GM18873 (cell line): ENCODE data around the gene ATOH8.

ENCODE experiments used
- ATAC-seq: cut with Tn5 transposase; IDR thresholded peaks from one replicate; pipeline ENCODE4 v1.9.1; 2021; ENCODE audit warnings: mild to moderate bottlenecking, moderate library complexity, moderate number of reproducible peaks; ENCODE audit not compliant: unreplicated experiment, low FRiP score

The ATOH8 gene

DNA sequence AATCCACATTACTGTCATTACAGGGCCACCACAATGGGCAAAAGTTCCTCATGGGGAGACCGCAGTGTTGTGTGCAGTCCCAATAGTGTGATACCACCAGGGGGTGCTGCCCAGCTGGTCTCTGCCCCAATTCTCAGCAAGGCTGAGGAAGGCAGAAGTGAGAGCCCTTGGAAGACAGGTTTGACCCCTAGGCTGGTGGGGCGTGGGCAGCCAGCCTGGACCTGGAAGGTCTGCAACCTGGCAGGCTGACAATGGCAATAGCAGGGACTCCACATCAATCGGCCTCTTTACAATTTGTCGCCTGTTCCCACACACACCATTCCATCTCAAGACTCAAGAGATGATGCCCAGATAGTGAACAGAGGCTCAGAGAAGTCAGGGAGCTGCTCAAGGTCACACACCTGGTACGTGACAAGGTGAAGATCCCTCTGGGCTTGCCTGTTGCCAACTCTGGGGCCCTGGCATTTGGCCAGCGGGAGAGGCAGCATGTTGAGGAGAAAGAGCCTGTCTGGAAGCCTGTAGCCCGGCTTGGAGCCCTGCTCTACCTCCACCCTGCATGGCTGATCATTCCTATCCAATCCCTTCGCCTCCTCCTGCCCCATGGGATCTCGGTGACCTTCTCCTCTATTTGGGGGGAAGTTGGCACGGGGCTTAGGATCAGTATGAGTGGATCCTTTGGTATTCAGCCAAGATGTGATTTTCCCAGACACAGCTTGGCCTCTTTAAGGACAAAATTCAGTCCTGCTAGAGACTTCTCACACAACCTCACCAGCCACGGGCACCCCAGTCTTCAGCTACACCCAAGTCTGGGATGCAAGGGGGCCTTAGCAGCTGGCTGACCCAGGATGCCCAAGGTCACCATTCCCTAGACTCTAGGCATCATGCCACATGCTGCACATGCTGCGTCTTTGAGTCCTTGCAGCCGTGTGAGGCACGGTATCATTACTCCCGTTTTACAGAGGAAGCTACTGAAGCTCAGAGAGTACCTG, 2.9 kb upstream of the ATOH8 start:
- no peak for ATAC-seq

DNA sequence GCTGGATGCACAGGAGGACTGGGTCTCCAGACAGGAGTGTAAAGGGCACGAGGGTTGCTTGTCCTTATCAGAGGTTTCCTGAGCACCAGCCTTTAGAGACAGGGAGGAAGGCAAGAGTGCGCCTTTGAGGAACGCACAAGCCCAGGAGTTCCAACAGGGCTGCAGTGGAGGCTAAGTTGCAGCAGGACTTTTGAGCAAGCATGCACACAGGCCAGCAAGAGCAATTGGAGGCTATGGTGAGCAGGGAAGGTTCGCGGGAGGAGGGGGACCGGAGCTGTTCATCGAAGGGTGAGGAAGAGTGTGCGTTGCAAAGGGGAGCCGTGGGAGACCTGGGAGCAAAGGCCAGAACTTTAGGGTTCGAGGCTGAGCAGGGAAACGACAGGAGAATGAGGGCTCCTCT, 2.2 kb upstream of the ATOH8 start:
- ATAC-seq, result no peak

DNA sequence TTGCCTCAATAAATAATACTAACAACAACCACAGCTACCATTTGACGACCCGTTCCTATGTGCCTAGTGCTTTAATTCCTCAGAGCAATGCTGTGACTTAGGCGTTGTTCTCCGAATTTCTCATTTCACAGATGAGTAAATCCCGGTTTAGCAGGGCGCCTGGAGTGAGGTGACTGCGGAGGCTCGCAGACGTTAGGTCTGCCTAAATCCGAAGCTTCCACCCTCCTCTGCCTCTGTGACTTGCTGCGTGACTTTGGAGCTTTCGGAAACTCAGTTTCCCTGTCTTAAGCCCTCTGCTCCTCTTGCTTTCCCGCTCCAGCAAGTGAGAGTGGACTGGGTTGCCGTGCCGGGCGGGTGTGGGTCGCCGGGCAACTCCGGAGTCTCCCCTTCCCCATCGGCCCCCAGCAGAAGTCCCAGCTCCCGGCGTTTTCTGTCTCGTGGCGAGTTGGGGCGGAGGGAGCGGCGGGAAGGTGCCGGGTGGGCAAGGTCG, 711 bp upstream of the ATOH8 start:
- ATAC-seq, result no peak

DNA sequence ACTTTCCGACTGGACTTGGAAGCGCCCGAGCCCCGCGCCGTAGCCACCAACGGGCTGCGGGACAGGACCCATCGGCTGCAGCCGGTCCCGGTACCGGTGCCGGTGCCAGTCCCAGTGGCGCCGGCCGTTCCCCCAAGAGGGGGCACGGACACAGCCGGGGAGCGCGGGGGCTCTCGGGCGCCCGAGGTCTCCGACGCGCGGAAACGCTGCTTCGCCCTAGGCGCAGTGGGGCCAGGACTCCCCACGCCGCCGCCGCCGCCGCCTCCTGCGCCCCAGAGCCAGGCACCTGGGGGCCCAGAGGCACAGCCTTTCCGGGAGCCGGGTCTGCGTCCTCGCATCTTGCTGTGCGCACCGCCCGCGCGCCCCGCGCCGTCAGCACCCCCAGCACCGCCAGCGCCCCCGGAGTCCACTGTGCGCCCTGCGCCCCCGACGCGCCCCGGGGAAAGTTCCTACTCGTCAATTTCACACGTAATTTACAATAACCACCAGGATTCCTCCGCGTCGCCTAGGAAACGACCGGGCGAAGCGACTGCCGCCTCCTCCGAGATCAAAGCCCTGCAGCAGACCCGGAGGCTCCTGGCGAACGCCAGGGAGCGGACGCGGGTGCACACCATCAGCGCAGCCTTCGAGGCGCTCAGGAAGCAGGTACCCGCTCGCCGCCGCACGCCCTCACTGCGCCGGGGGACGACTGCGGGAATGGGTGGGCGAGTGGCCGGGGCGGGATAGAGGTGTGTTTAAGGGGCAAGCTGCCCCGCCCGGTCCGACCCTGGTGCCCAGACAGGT, 713 bp downstream of the ATOH8 start:
- ATAC-seq, result no peak

DNA sequence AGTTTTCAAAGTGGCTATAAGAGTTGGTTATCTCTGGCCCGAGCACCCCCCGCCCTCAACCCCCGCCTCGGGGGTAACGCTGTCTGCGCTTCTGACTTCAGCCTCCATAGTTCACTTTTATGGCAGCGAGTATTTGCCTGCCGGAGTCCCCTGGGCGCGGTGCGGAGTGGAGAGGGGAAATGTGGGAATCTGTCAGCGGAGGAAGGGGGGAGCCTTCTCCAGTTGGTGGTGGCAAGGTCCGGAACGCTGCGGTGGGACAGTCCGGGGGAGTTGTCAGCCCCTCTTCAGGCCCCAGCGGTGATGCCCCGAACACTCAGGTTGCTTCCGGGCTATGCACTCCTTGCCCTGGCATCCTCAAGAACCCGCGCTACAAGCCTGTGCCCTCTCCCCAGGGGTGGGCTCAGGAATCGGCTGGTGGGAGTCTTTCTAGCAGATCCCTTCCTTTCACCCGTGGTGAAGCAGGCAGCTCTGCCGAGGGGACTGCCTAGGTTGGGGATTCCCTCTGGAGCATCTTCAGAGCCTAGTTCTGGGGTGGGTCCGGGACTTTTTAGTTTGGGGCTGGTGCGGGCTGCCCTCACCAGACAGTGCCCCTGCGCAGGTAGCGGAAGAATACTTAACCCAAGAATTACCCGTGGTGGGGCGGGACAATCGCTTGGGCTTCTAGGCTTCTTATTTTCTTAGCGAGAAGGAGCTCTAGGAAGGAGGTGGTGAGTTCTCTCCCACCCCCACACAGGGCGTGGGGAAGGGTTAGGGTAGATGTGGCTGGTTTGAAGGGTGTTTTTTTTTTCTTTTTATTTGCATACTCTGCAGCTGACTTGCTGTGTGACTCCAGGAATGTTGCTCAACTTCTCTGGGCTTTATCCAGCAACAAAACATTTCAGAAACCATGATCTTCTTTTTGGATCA, 1.6 kb downstream of the ATOH8 start:
- no peak for ATAC-seq

DNA sequence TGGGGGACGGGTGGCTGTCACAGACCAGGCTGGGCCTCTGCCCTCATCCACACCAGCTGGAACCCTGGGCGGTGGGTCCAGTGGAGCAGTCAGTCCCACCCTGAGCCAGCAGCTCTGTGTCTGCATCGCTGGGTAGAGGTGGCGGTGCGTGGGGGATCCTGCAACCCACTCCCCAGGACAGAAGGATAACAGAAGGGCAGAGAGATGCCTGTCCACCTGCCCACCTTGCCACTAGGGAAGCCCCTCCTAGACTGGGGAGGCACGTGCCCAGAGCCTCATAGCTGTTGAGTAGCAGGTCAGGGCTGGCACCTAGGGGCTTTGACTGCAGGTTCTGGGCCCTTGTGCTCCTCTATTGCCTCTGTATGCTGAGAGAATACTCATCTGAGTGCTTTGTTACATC, 2.4 kb downstream of the ATOH8 start:
- ATAC-seq, result no peak

DNA sequence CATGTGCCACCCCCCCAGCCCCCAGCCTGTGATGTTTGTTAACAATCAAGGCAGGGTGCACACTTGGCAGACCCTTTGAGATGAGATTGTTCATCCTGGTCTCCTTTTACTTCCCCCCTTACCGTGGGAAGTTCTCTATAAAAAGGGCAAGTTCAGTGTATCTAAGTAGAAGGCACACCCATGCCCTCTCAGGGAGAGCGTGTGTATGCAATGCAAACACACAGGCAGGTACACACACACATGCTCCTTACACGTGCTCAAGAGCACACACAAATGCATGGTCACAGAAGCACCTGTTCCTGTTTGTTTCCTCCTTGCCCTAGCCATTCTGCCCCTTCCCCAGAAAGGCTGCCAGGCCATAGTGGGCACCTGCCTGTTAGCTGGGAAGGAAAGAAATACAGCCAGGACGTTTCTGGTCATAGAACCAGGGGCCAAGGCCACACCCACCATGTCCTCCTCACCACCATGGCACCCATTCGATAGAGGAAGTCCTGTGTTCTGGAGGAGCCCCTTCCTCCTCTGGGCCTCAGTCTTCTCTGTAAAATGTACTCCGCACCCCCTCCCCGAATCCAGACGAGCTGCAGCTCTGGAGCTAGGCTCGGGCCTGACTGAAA, 3.1 kb downstream of the ATOH8 start:
- no peak for ATAC-seq

DNA sequence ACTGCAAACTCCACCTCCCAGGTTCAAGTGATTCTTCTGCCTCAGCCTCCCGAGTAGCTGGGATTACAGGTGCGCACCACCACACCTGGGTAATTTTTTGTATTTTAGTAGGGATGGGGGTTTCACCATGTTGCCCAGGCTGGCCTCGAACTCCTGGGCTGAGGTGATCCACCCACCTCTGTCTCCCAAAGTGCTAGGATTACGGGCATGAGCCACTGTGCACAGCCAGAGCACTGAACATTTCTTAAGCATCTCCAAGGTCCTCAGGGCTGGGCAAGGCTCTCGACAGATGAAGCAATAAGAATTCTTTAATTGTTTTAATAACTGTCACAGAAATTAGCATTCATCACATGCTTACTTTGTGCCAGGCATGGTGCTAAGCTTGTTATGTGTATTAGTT, 4.1 kb downstream of the ATOH8 start:
- no peak for ATAC-seq

DNA sequence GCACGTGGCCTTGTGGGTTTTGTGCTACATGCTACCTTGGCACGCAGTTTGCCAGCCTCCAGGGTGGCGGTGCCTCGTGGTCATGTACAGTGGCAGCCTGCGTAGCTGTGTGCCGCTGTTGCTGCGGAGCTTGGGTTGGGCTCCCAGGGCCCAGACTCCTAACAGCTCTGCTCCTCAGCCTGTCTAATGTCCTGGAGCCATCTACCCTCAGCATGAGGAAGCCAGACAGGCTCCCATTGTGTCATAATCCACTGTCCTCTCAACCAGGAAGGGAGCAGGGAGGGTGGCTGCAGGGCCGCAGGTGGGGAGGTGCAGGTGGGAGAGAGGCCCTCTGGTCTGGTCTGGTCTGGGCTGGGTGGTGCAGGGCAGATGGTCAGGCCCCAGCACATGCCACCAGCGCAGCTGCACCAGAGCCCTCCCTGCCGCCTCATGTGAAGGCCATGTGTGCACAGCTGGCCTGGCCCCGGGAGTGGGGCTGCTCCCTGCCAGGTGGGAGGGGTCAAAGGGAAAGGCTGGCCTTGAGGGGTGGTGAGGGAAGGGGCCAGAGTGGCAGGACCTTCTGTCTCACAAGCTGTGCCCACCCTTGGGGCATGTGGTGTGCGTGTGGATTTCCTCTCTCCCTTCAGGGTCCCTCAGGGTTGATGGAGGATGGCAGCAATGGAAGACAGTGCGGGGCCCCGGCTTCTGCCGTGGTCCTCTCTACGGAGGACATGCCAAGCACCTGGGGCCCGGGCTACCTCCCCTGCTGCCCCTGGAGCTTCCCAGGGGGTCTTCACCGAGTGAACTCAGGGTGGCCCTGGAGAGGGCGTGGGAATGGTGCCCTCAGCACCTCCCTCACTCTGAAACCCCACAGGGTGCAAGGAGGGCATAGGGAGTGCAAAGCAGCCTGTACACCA, 4.8 kb downstream of the ATOH8 start:
- ATAC-seq, result no peak

DNA sequence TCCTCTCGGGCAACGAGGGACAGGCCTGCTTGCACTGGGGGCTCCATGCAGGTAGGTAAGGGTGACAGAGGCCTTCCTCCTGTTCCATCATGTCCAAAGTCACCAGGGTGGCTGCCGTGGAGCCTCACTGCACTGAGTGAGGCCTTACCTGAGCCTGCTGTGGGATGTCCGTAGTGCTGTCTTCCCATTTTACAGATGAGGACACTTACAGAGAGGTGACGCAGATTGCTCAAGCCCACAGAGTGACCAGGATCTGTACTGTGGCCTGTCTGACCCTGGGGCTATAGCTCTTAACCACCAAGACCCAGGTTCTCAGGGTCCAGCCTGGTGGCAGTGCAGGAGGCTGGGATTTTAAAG, 5.4 kb downstream of the ATOH8 start:
- ATAC-seq, result no peak

DNA sequence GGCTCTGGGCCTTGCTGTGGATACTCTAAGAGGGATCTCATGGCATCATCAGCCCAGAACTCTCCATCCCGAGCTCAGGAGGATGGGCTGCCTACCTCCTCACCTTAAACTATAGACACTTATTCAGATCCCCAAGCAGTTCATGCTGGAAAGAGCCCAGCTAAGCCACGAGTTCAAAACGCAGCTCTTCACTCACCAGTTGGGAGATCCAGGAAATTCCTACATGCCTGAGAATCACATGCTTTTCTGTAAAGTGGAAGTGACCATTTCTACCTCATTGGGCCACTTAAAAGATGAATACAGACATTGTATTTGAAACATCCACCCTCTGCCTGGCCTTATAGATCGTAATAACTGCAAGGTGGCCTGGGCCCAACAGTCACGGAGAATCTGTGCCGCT, 6.6 kb downstream of the ATOH8 start:
- no peak for ATAC-seq

DNA sequence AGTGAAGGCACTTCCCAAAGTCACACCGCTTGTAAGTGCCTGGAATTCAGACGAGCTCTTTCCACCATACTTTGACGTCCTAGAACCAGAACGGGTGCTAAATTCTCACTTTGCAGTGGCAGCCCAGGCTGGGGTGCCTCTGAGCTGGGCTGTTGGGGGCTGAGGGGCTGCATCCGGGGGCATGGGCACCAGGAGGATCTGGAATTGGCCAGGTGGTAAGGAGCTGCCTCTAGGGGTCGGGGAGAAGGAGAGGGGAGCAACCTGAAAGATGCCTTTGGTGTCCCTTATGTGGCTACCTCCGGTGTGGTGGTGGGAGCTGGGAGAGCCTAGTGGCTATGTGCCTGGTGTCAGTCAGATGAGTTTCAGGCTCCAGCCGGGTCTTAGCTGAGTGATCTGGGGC, 7.1 kb downstream of the ATOH8 start:
- ATAC-seq, result no peak

DNA sequence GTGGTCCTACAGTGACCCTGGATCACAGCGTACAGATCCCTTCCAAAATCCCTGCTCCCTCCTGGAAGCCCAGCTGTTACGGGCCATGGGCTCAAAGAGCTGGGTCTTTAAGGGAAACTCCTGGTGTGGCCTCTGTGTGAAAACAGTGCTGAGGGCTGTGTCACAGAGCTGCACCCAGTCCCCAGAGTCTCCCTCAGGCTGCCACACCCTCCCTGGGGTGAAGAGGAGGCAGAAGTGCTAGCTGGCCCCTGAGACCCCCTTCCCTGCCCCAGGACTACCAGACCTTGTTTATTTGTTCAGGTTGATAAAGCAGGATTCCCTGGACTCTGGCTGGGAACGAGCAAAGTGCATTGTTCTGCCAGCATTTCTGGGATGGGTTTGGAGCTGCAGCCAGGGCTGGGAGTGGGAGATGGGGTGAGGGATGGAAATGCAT, 7.7 kb downstream of the ATOH8 start:
- ATAC-seq, result no peak

DNA sequence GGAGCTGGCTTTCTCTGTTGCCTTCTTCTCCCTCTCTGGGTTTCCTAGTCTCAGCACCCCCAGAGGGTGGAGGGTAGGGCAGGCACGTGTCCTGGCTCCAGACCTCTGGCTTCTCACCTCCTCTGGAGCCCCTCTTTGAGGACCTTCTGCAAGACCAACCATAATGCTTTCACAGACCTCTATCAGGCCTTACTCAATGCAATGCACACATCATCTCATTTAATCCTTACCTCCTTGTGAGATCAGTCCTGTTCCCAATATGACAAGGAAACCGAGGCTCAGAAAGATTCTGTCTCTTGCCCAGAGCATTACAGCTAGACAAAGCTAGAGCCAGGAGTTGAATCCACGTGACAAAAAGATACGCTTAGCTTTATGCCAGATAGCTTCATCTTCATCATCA, 8.2 kb downstream of the ATOH8 start:
- no peak for ATAC-seq

DNA sequence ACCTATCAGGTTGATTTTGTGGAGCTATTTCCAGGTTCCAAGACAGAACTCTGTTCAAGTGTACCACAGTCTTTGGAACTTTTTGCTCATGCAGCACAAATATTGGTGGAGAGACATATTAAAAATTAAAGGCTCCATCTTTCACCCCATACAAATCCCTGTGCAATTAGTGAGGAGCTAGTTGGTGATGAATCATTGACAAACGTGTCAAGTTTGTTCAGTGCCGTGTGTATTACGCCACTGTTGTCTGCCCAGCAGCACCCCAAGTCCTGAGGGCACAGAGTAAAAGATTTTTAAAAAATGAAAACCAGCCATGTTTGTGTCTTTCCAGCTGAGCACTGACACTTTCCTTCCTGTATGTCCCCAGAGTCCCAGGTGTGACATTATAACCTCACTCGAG, 9.3 kb downstream of the ATOH8 start:
- ATAC-seq, result no peak

DNA sequence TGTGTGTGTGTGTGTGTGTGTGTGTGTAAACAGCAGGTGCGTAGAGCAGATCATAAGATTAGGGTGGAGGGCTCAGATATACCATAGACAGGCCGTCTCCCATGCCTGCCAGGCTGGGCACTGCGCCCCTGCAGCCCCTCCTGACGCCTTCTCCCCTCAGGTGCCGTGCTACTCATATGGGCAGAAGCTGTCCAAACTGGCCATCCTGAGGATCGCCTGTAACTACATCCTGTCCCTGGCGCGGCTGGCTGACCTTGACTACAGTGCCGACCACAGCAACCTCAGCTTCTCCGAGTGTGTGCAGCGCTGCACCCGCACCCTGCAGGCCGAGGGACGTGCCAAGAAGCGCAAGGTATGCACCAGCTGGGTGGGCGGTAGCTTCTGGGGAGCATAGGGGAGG, 10.0 kb downstream of the ATOH8 start:
- no peak for ATAC-seq

DNA sequence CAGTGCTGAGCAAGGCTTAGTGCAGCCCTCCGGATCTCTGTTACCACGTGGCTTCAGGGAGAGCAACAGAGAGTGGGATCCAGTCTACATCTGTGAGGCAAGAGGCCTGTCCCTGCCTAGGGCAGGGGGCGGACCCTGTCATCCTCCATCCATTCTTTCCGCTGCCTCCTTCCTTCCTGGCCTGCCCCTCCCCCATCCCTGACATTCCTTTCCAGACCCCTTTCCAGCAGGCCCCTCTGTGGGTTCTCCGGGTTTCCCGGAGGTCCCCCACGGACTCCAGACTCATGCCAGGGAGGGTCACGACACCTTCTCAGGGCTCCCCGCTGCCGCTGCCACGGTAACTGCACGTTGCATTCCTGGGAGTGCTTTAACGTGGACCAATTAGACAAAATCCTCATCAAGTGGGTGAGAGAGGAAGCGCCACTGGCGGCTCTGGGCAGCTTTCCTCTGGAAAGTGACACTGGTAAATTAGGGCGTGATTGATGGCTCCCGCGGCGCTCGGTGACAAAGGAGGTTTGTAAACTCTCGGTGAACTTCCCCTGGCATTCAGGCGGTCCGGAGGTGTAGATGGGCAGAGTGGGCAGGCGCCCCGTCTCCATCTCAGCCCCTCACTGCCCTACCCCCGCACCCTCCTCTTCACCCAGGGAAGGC, 11.4 kb downstream of the ATOH8 start:
- ATAC-seq, result no peak

DNA sequence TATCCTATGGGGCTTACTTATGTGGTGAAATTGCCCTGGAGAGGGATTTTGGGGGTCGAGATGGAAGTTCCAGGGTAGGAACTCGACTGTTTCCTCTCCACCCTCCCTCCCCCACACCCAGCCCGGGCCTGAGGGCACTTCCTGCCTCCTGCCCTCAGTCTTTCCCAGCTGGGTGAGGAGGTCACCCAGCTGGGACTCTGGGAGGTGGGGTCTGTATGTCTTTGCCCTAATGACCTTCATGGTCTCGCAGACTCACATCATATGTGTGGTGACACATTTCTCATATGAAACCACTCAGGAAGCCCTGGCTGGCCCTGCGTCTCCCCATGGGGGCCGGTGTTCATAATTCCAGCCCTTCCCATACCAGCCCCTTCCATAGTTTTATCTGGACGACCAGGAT, 12.4 kb downstream of the ATOH8 start:
- no peak for ATAC-seq
